ENCODE data around the gene DCAF11.

Gene DCAF11

DNA sequence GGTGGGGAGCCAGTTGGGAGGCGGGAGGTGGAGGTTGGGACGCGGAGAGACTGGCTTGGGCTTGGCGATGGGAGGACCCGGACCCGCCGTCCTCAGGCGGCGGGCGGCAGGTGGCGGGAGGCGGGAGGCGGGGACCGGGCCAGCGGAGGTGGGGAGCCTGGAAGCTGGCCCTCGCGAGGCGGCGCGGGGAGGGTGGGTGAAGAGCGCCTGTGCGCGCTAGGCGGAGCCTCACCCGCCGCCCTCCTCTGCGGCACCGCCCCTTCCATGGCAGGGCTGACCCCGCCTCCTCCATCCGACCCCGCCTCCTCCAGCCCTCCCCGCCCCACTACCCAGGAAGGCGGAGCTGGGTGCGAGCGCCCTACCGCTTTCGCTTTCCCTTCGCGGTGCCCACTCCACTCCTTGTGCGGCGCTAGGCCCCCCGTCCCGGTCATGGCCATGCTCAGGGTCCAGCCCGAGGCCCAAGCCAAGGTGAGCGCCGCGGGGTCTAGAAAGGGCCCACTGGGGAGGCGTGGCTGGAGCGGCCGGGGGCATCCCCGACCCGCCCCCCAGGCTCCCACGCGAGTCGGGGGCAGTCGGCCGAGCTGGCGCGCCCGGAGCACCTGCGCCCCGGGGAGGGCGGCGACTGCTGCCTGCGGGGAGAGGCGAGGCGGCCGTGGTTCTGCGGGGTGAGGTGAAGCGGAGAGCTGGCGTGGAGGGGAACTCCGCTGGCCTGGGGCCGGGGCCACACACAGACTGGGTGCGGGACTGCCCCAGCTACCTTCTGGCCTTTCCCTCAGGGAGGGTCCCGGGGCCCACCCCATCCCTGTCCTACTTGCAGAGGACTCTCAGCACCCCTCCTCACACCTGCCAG lies 21.5 kb downstream of the DCAF11 start, which contains the start of gene PSME1:
Gene PSME1, plus strand, starts transcription at position 361 of the 850 bp plus-strand sequence. Its CDS starts 69 bp downstream, at position 430.
- in situ Hi-C loops (cut with HindIII; ENCODE audit: low pct_unique_long_range_greater_than_20kb, low sequenced_read_pairs) = no loop called here
- no peak for TF ChIP-seq JUND (IDR thresholded peaks at IDR 0.05; ENCODE audit: low read depth)
- peak; percentile 71 to 92 for DNase-seq (ENCODE audit: low read depth in 1 of 2, low spot score in 1 of 2)

GRCh38 chr14:24136684-24137528 lies 22.3 kb downstream of the DCAF11 start:
- in situ Hi-C loops (cut with HindIII; ENCODE audit: low pct_unique_long_range_greater_than_20kb, low sequenced_read_pairs) = no loop called here
- TF ChIP-seq JUND (IDR thresholded peaks at IDR 0.05; ENCODE audit: low read depth) = no peak
- peak in 1 of 2 experiments; percentile 59 for DNase-seq (ENCODE audit: low read depth in 1 of 2, low spot score in 1 of 2)

- TF ChIP-seq JUND (IDR thresholded peaks at IDR 0.05; ENCODE audit: low read depth) = no peak
- in situ Hi-C loops (cut with HindIII; ENCODE audit: low pct_unique_long_range_greater_than_20kb, low sequenced_read_pairs) = no loop called here
Observed at GRCh38 chr14:24137529-24138395, 23.2 kb downstream of the DCAF11 start.

GRCh38 chr14:24138396-24139271 lies 24.1 kb downstream of the DCAF11 start:
- no peak for TF ChIP-seq JUND (IDR thresholded peaks at IDR 0.05; ENCODE audit: low read depth)
- in situ Hi-C loops (cut with HindIII; ENCODE audit: low pct_unique_long_range_greater_than_20kb, low sequenced_read_pairs) = no loop called here
- DNase-seq (ENCODE audit: low read depth in 1 of 2, low spot score in 1 of 2) = no peak

More at GRCh38 chr14:24137529-24138395, 23.2 kb downstream of the DCAF11 start:
- no peak for DNase-seq (ENCODE audit: low read depth in 1 of 2, low spot score in 1 of 2)

DNA sequence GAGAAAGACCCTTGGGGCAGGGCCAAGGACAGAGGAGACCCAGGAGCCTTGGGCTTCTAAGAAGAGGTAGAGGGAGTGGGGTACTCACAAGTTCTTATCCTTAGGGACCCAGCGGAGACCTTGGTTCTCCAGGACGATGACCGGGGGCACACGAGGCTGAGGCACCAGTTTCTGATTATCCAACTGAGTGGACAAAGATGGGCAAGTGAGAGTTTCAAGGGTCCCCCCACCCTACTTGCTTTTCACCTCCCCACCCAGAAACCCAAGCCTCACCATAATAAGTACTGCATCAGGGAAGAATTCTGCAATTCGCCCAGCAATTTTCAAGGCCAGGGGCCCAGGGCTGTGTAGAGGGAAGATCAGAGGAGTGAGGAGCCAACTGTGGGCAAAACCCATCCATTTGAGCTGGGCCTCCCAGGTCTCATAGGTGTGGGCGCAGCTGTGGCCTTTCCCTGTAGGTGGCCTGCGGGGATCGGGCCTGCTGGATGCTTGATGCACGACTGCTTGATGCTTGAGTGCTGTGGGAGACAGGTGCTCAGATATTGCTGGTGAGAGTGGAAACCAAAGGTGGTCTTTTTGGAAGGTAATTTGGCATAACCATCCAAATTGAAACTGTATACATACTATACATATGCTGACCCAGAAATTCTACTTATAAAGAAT lies 24.8 kb downstream of the DCAF11 start:
- peak in 1 of 2 experiments; percentile 35 for DNase-seq (ENCODE audit: low read depth in 1 of 2, low spot score in 1 of 2)
- in situ Hi-C loops (cut with HindIII; ENCODE audit: low pct_unique_long_range_greater_than_20kb, low sequenced_read_pairs) = no loop called here

GRCh38 chr14:24141097-24141880 lies 26.7 kb downstream of the DCAF11 start, which contains the start of gene EMC9:
Gene EMC9, minus strand, starts transcription at chr14:24141591. Its CDS starts 287 bp downstream, at chr14:24141304.
- in situ Hi-C loops (cut with HindIII; ENCODE audit: low pct_unique_long_range_greater_than_20kb, low sequenced_read_pairs) = no loop called here

More for the DNA sequence above, 24.8 kb downstream of the DCAF11 start:
- no peak for TF ChIP-seq JUND (IDR thresholded peaks at IDR 0.05; ENCODE audit: low read depth)

GRCh38 chr14:24143511-24143910 lies 28.9 kb downstream of the DCAF11 start:
- no peak for DNase-seq (ENCODE audit: low read depth in 1 of 2, low spot score in 1 of 2)
- no peak for TF ChIP-seq JUND (IDR thresholded peaks at IDR 0.05; ENCODE audit: low read depth)
- in situ Hi-C loops (cut with HindIII; ENCODE audit: low pct_unique_long_range_greater_than_20kb, low sequenced_read_pairs) = no loop called here

More at GRCh38 chr14:24141097-24141880, 26.7 kb downstream of the DCAF11 start, which contains the start of gene EMC9:
- TF ChIP-seq JUND (IDR thresholded peaks at IDR 0.05; ENCODE audit: low read depth) = no peak
- peak; percentile 92 to 98 for DNase-seq (ENCODE audit: low read depth in 1 of 2, low spot score in 1 of 2)

DNA sequence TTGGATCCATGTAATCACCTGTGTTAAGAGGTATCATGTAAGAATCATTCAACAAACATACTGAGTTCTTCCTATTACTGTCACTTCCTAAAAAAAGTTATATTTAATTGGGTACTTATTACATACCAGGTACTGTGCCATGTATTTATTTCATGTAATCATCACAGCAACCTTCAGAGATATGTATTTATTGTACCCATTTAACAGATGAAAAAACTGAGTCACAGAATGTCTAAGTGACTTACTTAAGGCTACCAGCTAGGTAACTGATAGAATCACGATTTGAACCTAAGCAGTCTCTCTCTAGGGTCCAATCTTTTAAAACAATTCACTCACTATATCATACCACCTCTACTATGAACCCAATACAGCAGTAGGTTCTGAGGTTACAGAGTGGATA lies 29.9 kb downstream of the DCAF11 start:
- TF ChIP-seq JUND (IDR thresholded peaks at IDR 0.05; ENCODE audit: low read depth) = no peak
- DNase-seq (ENCODE audit: low read depth in 1 of 2, low spot score in 1 of 2) = no peak
- in situ Hi-C loops (cut with HindIII; ENCODE audit: low pct_unique_long_range_greater_than_20kb, low sequenced_read_pairs) = no loop called here

DNA sequence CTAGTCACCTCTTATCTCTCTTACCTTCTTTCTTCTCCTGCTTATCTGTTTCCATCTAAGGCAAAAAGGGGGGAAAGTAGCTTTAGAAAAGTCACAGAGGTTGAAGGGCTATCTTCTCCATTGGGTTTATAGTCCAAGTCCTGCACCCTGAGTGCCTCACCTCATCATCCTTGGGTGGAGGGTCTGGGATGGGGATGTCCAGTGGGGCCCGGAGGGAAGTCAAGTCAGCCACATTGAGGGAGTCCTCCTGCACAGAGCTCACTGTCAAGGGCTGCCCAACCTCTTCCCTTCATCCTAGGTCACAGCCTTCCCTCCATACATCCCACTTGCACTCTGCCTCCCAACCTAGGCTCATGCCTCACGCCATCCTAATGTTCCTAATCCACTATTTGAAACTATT lies 30.6 kb downstream of the DCAF11 start:
- in situ Hi-C loops (cut with HindIII; ENCODE audit: low pct_unique_long_range_greater_than_20kb, low sequenced_read_pairs) = no loop called here
- DNase-seq (ENCODE audit: low read depth in 1 of 2, low spot score in 1 of 2) = no peak
- TF ChIP-seq JUND (IDR thresholded peaks at IDR 0.05; ENCODE audit: low read depth) = no peak

Measured in T47D (cell line).